Lower lobe of right lung (tissue), 2 donors: ENCODE data around the gene TSPOAP1. TPM values are rescaled to one million over a fixed set of nuclear protein-coding genes. Genes with fewer than 3 reads are reported as not detected.

ENCODE experiments used
- ATAC-seq, 2 donors: fragments of 200-7000 bp; cut with Tn5 transposase; one replicate each; pipeline ENCODE4 v1.9.1; 2020 to 2022; ENCODE audit warnings: mild to moderate bottlenecking in 2 of 2, moderate library complexity in 2 of 2
- DNase-seq: peaks from one replicate; pipeline ENCODE4 v3.0.0-alpha.2; 2020
- H3K27ac ChIP-seq: fragments of 200-600 bp; one replicate; pipeline ENCODE4 v1.8.0; 2022
- H3K27me3 ChIP-seq: fragments of 200-600 bp; one replicate; pipeline ENCODE4 v1.8.0; 2022; ENCODE audit warnings: low read depth
- H3K36me3 ChIP-seq: fragments of 200-600 bp; one replicate; pipeline ENCODE4 v1.8.0; 2022; ENCODE audit warnings: mild to moderate bottlenecking
- H3K4me1 ChIP-seq: fragments of 200-600 bp; one replicate; pipeline ENCODE4 v1.8.0; 2022
- H3K4me3 ChIP-seq: fragments of 200-600 bp; one replicate; pipeline ENCODE4 v1.8.0; 2022; ENCODE audit warnings: mild to moderate bottlenecking
- H3K9me3 ChIP-seq: fragments of 200-600 bp; one replicate; pipeline ENCODE4 v1.8.0; 2022
- intact Hi-C: fragments of 100-400 bp; cut with DNase I; formaldehyde crosslinking; loops from one replicate; pipeline ENCODE4 v1.11.0; 2022
- total RNA-seq: library from RNA; stranded (reverse); fragmentation: NEBNext Ultra II Directional; extraction: Animal tissue kit (Norgen Biotek cat#: 25700); gene quantifications from one replicate; pipeline ENCODE4 v1.2.1, GENCODE V29; 2021
- TF ChIP-seq, protein P1 (sequence below): fragments of 200-600 bp; IDR thresholded peaks from one replicate; pipeline ENCODE4 v1.8.0; 2022; ENCODE audit warnings: antibody characterized with exemption, mild to moderate bottlenecking
- donor health status: DM: no; HTN: yes; CAD: no; lungs with severe emphysema.

TSPOAP1 gene
- total RNA-seq, 1 donor from 2014 or later = 20.2 TPM

DNA sequence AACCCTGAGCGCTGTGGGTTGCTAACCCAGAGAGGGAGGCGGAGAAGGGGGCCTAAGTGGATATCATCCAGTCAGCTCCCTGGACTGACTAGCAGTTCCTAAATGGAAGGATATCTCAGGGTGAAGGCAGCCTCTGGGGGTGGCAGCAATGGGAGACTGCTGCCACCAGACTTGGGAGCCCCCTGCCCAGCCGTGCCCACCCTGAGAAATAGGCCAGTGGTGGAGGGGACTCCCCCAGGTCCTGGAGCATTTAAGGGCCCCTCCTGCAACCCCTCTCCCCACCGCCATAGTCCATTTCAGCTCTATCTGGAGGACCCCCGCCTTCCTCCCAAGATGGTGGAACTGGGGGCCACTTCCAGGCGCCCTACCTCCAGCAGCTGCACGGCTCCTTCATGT, 8.4 kb downstream of the TSPOAP1 start:
- TF ChIP-seq, protein P1, sequence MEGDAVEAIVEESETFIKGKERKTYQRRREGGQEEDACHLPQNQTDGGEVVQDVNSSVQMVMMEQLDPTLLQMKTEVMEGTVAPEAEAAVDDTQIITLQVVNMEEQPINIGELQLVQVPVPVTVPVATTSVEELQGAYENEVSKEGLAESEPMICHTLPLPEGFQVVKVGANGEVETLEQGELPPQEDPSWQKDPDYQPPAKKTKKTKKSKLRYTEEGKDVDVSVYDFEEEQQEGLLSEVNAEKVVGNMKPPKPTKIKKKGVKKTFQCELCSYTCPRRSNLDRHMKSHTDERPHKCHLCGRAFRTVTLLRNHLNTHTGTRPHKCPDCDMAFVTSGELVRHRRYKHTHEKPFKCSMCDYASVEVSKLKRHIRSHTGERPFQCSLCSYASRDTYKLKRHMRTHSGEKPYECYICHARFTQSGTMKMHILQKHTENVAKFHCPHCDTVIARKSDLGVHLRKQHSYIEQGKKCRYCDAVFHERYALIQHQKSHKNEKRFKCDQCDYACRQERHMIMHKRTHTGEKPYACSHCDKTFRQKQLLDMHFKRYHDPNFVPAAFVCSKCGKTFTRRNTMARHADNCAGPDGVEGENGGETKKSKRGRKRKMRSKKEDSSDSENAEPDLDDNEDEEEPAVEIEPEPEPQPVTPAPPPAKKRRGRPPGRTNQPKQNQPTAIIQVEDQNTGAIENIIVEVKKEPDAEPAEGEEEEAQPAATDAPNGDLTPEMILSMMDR = no peak
- peaks cover 11% of the 10 kb centered on the region for H3K4me1 ChIP-seq
- no peaks in the 10 kb centered on the region for H3K27me3 ChIP-seq
- intact Hi-C loops = no loop called here
- DNase-seq (peak; percentile 22), ATAC-seq (no peak)
- H3K4me3 ChIP-seq = no peak overlapping the region
- no peak overlapping the region for H3K27ac ChIP-seq
- no peaks in the 10 kb centered on the region for H3K36me3 ChIP-seq
- no peaks in the 10 kb centered on the region for H3K9me3 ChIP-seq

DNA sequence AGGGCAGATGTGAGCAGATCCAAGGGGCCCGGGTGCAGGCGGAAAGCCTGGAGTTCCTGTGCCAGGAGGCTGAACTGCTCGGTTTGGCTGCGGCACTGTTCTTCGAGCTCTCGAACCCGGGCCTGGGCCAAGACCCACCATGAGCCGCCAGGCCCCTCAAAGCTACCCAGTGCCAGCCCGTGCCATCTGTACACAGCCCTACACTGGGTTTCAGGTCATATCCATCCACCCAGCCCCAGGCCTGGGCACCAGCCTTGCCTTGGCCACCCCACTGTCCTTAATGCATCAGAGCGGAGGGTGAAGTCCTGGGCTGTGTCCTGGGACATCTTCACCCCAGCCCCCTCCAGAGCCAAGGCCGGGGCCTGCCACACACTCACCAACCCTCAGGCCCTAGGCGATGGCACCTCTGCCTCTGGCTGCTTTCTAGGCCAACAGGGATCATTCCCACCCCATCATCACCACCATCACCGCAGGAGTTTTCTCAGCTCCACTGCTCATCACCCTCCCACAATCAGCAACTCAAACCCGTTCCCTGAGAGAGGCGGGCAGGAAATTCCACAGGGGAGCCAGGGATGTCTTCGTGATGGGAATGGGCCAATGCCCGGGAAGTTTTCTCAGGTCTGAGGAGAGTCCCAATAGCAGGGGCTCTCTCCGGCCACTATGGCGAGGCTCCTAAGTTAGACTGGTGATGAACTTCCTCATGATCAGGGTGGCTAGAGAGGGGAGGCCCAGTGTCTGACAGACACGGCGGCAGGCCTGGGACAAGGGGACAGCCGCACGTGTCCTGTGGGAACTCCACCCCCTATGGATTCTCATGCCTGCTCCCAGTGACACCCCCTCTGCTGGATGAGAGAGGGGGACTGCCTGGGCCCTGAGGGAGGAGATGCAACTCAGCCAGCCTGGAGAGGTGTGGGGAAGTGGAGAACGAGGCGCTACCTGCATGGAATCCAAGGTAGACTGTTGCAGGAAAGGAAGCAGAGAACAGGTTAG, 9.1 kb downstream of the TSPOAP1 start:
- intact Hi-C loops = no loop called here
- no peak for ATAC-seq

DNA sequence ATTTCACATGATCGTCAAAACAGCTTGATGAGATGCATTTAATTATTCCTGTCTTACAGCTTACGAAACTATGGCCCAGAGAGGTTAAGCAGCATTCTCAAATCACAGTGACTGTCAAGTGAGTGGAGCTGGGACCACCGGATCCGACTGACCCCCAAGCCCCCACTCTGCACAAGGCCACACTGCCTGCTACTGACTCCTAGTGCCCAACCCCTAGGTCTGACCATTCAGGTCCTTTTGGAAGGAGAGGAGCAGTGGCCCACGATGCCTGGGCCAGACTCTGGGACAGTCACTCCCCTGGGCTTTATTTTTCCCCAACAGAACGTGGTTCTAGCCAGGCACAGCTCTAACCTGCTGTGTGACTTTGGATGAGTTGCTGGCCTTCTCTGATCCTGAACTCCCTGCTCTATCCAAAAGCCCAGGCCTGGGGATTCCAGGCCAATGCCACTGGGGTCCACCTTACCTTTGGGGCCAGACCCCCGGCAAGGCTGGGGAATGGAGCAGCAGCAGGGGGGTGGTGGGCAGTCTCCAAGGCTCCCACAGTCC, 9.9 kb downstream of the TSPOAP1 start:
- intact Hi-C loops = no loop called here
- TF ChIP-seq, protein P1 = no peak
- Histone ChIP-seq H3K27ac (no peak overlapping the region), H3K9me3 (no peaks in the 10 kb centered on the region), H3K4me1 (peaks cover 2% of the 10 kb centered on the region), H3K36me3 (no peaks in the 10 kb centered on the region), H3K27me3 (no peaks in the 10 kb centered on the region), H3K4me3 (no peak overlapping the region)
- ATAC-seq (no peak), DNase-seq (peak; percentile 31)

More for the DNA sequence above, 9.1 kb downstream of the TSPOAP1 start:
- DNase-seq = peak; percentile 37
- Histone ChIP-seq H3K4me3 (no peak overlapping the region), H3K9me3 (no peaks in the 10 kb centered on the region), H3K27me3 (no peaks in the 10 kb centered on the region), H3K36me3 (no peaks in the 10 kb centered on the region), H3K27ac (no peak overlapping the region), H3K4me1 (peaks cover 5% of the 10 kb centered on the region)
- TF ChIP-seq, protein P1 = no peak

DNA sequence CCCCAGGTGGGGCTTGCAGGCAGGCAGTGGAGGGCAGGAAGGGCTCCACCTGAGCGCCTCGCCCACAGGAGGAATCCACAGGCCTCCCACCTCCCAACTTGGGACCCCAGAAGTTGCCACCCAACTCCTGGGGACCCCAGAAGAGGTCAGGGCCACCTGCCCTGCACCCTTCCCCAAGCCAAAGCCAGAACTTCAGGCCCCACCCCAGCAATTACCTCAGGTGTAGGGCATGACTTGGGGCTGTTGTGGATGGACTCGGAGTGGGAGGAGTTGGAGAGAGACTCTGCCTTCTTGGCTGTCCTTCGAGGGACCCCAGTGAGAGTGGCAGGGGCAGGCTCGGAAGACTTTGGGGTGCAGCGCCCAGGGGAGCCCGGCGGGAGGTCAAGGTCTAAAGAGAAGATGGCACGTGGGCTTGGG, 10.5 kb downstream of the TSPOAP1 start:
- H3K36me3 ChIP-seq = no peaks in the 10 kb centered on the region
- H3K27me3 ChIP-seq = no peaks in the 10 kb centered on the region
- intact Hi-C loops = no loop called here
- DNase-seq = no peak
- H3K4me3 ChIP-seq = no peak overlapping the region
- H3K4me1 ChIP-seq = no peaks in the 10 kb centered on the region
- H3K9me3 ChIP-seq = no peaks in the 10 kb centered on the region
- no peak overlapping the region for H3K27ac ChIP-seq
- no peak for ATAC-seq
- TF ChIP-seq, protein P1 = no peak

DNA sequence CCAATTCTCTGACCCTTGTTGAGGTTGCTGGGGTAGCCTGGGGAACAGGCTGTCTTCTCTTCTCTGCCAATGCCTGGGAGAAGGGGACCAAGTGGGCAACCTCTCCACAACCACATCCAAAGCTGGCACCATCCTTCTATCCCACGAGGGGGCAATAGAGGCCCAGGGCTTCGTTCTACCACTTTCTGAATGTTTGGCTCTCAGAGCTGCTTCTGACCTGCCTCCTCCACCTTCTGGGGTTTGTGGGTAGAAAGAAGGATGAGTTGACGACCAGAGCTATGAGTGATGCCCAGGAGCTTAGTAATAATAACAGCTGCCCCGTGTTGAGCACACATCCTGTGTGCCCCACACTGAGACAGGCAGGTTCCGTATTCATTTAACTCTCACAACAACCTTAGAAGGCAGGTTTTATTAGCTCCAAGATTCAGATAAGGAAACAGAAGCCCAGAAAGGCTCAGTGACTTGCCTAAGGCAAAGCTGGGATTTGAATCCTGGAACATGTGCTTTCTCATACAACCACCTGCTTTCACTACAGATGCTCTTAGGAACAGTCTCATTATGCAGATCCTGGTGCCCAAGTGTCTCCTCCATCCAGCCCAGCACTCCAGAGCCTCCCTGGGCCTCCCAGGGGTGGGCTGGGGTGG, 11.1 kb downstream of the TSPOAP1 start:
- no peak overlapping the region for H3K27ac ChIP-seq
- intact Hi-C loops = no loop called here
- TF ChIP-seq, protein P1 = peak; percentile 59

More for the DNA sequence above, 11.1 kb downstream of the TSPOAP1 start:
- Histone ChIP-seq H3K27me3 (no peaks in the 10 kb centered on the region), H3K36me3 (no peaks in the 10 kb centered on the region), H3K9me3 (no peaks in the 10 kb centered on the region), H3K4me1 (no peaks in the 10 kb centered on the region), H3K4me3 (no peak overlapping the region)
- no peak for DNase-seq
- ATAC-seq = peak; percentile 67 to 79
